GM12878 (cell line): ENCODE data around the gene KLF7. TPM values are rescaled to one million over a fixed set of nuclear protein-coding genes. Genes with fewer than 3 reads are reported as not detected.

ENCODE experiments used
- BHLHE40 ChIP-seq, 2 experiments: fragments of 450-650 bp in 1 of 2; IDR thresholded peaks; 2 replicates each; pipeline ENCODE4 v1.6.1; 2011 to 2017; ENCODE audit warnings: low read depth in 2 of 2, borderline replicate concordance in 1 of 2, improper control_type of control experiment in 1 of 2, low read length in 1 of 2, mild to moderate bottlenecking in 1 of 2
- EGR1 ChIP-seq, 2 experiments: IDR thresholded peaks; 1 replicate in 1 of 2; 2 replicates in 1 of 2; pipeline ENCODE4 v1.6.1; 2011 to 2012; ENCODE audit warnings: low read depth in 2 of 2, low read length in 2 of 2, borderline replicate concordance in 1 of 2, mild to moderate bottlenecking in 1 of 2, moderate library complexity in 1 of 2
- EP300 ChIP-seq, 2 experiments: fragments of 150-350 bp in 1 of 2; IDR thresholded peaks; 2 replicates each; pipeline ENCODE4 v1.6.1; 2011 to 2012; ENCODE audit warnings: low read depth in 2 of 2, low read length in 2 of 2, borderline replicate concordance in 1 of 2, improper control_type of control experiment in 1 of 2, inconsistent platforms in 1 of 2; ENCODE audit not compliant: control insufficient read depth in 1 of 2
- GABPA ChIP-seq: IDR thresholded peaks from 2 replicates; pipeline ENCODE4 v1.6.1; 2014; ENCODE audit warnings: antibody characterized with exemption, low read depth, mild to moderate bottlenecking, inconsistent platforms
- JUNB ChIP-seq: IDR thresholded peaks from 2 replicates; pipeline ENCODE4 v1.6.1; 2016; ENCODE audit warnings: antibody characterized with exemption, mild to moderate bottlenecking
- MEF2A ChIP-seq: IDR thresholded peaks from 2 replicates; pipeline ENCODE4 v1.6.1; 2011; ENCODE audit warnings: low read depth, mild to moderate bottlenecking, low read length, moderate library complexity; ENCODE audit not compliant: insufficient read depth
- NR2C1 ChIP-seq: fragments of 450-650 bp; IDR thresholded peaks from 2 replicates; pipeline ENCODE4 v1.6.1; 2017; ENCODE audit warnings: antibody characterized with exemption, mild to moderate bottlenecking, moderate library complexity
- NR2C2 ChIP-seq: IDR thresholded peaks from 2 replicates; pipeline ENCODE4 v1.6.1; 2011; ENCODE audit warnings: borderline replicate concordance, low read depth; ENCODE audit not compliant: control insufficient read depth, insufficient read length
- POU2F2 ChIP-seq: IDR thresholded peaks from 3 replicates; pipeline ENCODE4 v1.6.1; 2011; ENCODE audit warnings: low read depth, mild to moderate bottlenecking, low read length, borderline replicate concordance
- RAD21 ChIP-seq: IDR thresholded peaks from 2 replicates; pipeline ENCODE4 v1.6.1; 2011; ENCODE audit warnings: mild to moderate bottlenecking, low read depth, low read length, moderate library complexity; ENCODE audit not compliant: insufficient read depth
- RAD51 ChIP-seq: fragments of 450-650 bp; IDR thresholded peaks from 2 replicates; pipeline ENCODE4 v1.6.1; 2016; ENCODE audit warnings: moderate library complexity, mild to moderate bottlenecking, inconsistent platforms
- RELA ChIP-seq: fragments of 450-650 bp; IDR thresholded peaks from 2 replicates; pipeline ENCODE4 v1.8.0; 2014; ENCODE audit warnings: borderline replicate concordance; ENCODE audit not compliant: partially characterized antibody
- SIN3A ChIP-seq: IDR thresholded peaks from 2 replicates; pipeline ENCODE4 v1.6.1; 2012; ENCODE audit warnings: low read depth, low read length, improper control_type of control experiment
- SMARCA5 ChIP-seq: fragments of 450-650 bp; IDR thresholded peaks from 2 replicates; pipeline ENCODE4 v1.6.1; 2017; ENCODE audit warnings: mild to moderate bottlenecking
- SUPT20H ChIP-seq: IDR thresholded peaks from 2 replicates; pipeline ENCODE4 v1.6.1; 2011; ENCODE audit warnings: low read depth, mild to moderate bottlenecking, low read length, moderate library complexity, borderline replicate concordance; ENCODE audit not compliant: control insufficient read depth
- SUZ12 ChIP-seq: fragments of 200-600 bp; sonication (generic); IDR thresholded peaks from one replicate; pipeline ENCODE4 v1.6.1; 2018; ENCODE audit warnings: antibody characterized with exemption, mild to moderate bottlenecking; ENCODE audit not compliant: unreplicated experiment
- WRNIP1 ChIP-seq: IDR thresholded peaks from 2 replicates; pipeline ENCODE4 v1.6.1; 2011; ENCODE audit warnings: low read depth, low read length, improper control_type of control experiment, borderline replicate concordance
- YY1 ChIP-seq: IDR thresholded peaks from 2 replicates; pipeline ENCODE4 v1.6.1; 2011; ENCODE audit warnings: low read depth, mild to moderate bottlenecking, low read length
- ZNF207 ChIP-seq: fragments of 450-650 bp; IDR thresholded peaks from 2 replicates; pipeline ENCODE4 v1.6.1; 2014; ENCODE audit warnings: antibody characterized with exemption, mild to moderate bottlenecking, borderline replicate concordance
- ZZZ3 ChIP-seq: IDR thresholded peaks from 2 replicates; pipeline ENCODE4 v1.6.1; 2011; ENCODE audit warnings: low read depth; ENCODE audit not compliant: control insufficient read depth, insufficient read length
- polyA plus RNA-seq, 11 experiments: library from polyadenylated mRNA; depleted of rRNA in 4 of 11; unstranded in 6 of 11; stranded (reverse) in 5 of 11; fragments of >200 nt; fragmentation: Nextera tagmentation in 4 of 11; fragmentation: Illumina TruSeq in 1 of 11; extraction: Ambion mirVana in 4 of 11; extraction: Trizol in 1 of 11; gene quantifications; 1 replicate in 1 of 11; 2 replicates in 10 of 11; pipeline versions ENCODE4 v1.2.1 to v1.2.3, GENCODE V29; 2011 to 2016; ENCODE audit warnings: inconsistent platforms in 2 of 11, missing spikeins in 2 of 11, low read depth in 1 of 11
- total RNA-seq, 4 experiments: library from RNA; depleted of rRNA in 3 of 4; stranded (reverse); fragments of >200 nt in 3 of 4; fragmentation: Illumina TruSeq in 1 of 4; extraction: Trizol in 1 of 4; gene quantifications; 2 replicates each; pipeline versions ENCODE4 v1.2.1 to v1.2.3, GENCODE V29; 2013 to 2021
- TF ChIP-seq, protein P1 (sequence below): fragments of 450-650 bp; IDR thresholded peaks from 2 replicates; pipeline ENCODE4 v1.6.1; 2016; ENCODE audit warnings: mild to moderate bottlenecking
- TF ChIP-seq, protein P2 (sequence below): IDR thresholded peaks from 2 replicates; pipeline ENCODE4 v1.6.1; 2011; ENCODE audit warnings: mild to moderate bottlenecking, low read depth, low read length, moderate library complexity; ENCODE audit not compliant: insufficient replicate concordance
- TF ChIP-seq, protein P3 (sequence below), 3 experiments: IDR thresholded peaks in 2 of 3; conservative IDR thresholded peaks in 1 of 3; 2 replicates each; pipeline ENCODE4 v1.5.1; 2011; ENCODE audit warnings: low read depth in 3 of 3, low read length in 3 of 3, mild to moderate bottlenecking in 3 of 3, control low read depth in 2 of 3, moderate library complexity in 2 of 3, inconsistent platforms in 1 of 3, mixed read lengths in 1 of 3; ENCODE audit not compliant: control insufficient read depth in 2 of 3, insufficient read depth in 1 of 3; ENCODE audit errors: extremely low read depth in 1 of 3
- TF ChIP-seq, protein P4 (sequence below): fragments of 450-650 bp; IDR thresholded peaks from 2 replicates; pipeline ENCODE4 v1.6.1; 2014; ENCODE audit warnings: mild to moderate bottlenecking

KLF7 gene
- total and polyA plus RNA-seq, 10 of the 15 experiments (the other 5 are each of a cell fraction or from before 2014, with no cell fraction given), result 2.4 to 24.8 (median 8.5) TPM

DNA sequence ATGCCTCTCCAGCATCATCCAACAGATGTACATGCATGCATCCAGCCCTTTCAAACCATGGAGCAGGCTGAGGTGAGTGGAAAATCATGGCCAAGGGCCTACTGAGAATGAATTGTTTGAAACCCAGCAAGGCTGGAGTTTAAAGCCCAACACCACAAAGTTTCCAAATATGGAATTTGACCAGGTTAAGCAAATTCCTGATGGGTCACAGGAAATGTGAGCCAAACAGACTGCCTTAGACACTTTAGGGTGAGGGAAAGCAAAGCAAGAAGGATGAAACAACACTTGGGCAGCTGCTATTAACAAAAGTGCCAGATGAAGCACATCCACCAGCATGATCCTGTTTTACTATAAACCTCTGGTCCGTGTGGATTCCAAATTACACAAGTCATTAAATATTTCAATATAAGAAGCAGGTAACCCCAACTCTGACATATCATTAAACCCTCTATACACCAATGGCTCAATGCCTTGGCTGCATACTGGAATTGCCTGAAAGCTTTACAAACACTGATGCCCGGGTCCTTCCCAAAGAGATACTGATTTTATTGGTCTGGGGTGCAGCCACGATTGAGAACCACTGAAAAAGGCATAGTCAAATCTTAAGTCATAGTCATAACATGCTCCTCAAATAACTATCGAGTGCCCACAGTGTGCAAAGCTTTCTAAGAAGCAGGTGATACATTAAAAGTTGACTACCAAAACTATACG lies 9.1 kb downstream of the KLF7 start (continued):
- TF ChIP-seq EP300 (IDR thresholded peaks at IDR 0.05; ENCODE audit: borderline replicate concordance in 1 of 2, control insufficient read depth in 1 of 2, low read depth in 2 of 2, low read length in 2 of 2) (peak in 1 of 2 experiments; percentile 80; a peak in 1 of 4 replicates), SIN3A (no peak), BHLHE40 (IDR thresholded peaks at IDR 0.05; ENCODE audit: borderline replicate concordance in 1 of 2, low read depth in 2 of 2, low read length in 1 of 2) (peak in 1 of 2 experiments; percentile 43; a peak in 2 of 4 replicates), RAD51 (no peak), JUNB (peak; percentile 100), ZZZ3 (no peak), GABPA (peak; percentile 75), EGR1 (IDR thresholded peaks at IDR 0.05; ENCODE audit: borderline replicate concordance in 1 of 2, low read depth in 2 of 2, low read length in 2 of 2) (no peak), NR2C1 (no peak), SUZ12 (no peak), SUPT20H (no peak), POU2F2 (no peak), NR2C2 (no peak), ZNF207 (no peak), RAD21 (peak; percentile 16; the same call in 1 of the 2 replicates), WRNIP1 (no peak), YY1 (no peak), MEF2A (peak; percentile 81), RELA (no peak), SMARCA5 (no peak)
- TF ChIP-seq, protein P1, sequence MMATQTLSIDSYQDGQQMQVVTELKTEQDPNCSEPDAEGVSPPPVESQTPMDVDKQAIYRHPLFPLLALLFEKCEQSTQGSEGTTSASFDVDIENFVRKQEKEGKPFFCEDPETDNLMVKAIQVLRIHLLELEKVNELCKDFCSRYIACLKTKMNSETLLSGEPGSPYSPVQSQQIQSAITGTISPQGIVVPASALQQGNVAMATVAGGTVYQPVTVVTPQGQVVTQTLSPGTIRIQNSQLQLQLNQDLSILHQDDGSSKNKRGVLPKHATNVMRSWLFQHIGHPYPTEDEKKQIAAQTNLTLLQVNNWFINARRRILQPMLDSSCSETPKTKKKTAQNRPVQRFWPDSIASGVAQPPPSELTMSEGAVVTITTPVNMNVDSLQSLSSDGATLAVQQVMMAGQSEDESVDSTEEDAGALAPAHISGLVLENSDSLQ, result no peak
- TF ChIP-seq, protein P2, sequence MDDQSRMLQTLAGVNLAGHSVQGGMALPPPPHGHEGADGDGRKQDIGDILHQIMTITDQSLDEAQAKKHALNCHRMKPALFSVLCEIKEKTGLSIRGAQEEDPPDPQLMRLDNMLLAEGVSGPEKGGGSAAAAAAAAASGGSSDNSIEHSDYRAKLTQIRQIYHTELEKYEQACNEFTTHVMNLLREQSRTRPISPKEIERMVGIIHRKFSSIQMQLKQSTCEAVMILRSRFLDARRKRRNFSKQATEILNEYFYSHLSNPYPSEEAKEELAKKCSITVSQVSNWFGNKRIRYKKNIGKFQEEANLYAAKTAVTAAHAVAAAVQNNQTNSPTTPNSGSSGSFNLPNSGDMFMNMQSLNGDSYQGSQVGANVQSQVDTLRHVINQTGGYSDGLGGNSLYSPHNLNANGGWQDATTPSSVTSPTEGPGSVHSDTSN, result no peak
- TF ChIP-seq, protein P3, sequence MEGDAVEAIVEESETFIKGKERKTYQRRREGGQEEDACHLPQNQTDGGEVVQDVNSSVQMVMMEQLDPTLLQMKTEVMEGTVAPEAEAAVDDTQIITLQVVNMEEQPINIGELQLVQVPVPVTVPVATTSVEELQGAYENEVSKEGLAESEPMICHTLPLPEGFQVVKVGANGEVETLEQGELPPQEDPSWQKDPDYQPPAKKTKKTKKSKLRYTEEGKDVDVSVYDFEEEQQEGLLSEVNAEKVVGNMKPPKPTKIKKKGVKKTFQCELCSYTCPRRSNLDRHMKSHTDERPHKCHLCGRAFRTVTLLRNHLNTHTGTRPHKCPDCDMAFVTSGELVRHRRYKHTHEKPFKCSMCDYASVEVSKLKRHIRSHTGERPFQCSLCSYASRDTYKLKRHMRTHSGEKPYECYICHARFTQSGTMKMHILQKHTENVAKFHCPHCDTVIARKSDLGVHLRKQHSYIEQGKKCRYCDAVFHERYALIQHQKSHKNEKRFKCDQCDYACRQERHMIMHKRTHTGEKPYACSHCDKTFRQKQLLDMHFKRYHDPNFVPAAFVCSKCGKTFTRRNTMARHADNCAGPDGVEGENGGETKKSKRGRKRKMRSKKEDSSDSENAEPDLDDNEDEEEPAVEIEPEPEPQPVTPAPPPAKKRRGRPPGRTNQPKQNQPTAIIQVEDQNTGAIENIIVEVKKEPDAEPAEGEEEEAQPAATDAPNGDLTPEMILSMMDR (IDR thresholded peaks at IDR 0.05 in 2 of 3, conservative IDR thresholded peaks at IDR 0.05 in 1 of 3; ENCODE audit: control insufficient read depth in 2 of 3, extremely low read depth in 1 of 3, insufficient read depth in 1 of 3, low read depth in 3 of 3, low read length in 3 of 3), result no peak
- TF ChIP-seq, protein P4, sequence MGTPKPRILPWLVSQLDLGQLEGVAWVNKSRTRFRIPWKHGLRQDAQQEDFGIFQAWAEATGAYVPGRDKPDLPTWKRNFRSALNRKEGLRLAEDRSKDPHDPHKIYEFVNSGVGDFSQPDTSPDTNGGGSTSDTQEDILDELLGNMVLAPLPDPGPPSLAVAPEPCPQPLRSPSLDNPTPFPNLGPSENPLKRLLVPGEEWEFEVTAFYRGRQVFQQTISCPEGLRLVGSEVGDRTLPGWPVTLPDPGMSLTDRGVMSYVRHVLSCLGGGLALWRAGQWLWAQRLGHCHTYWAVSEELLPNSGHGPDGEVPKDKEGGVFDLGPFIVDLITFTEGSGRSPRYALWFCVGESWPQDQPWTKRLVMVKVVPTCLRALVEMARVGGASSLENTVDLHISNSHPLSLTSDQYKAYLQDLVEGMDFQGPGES, result no peak
